Measurements from ENCODE around the gene FBXW4.

DNA sequence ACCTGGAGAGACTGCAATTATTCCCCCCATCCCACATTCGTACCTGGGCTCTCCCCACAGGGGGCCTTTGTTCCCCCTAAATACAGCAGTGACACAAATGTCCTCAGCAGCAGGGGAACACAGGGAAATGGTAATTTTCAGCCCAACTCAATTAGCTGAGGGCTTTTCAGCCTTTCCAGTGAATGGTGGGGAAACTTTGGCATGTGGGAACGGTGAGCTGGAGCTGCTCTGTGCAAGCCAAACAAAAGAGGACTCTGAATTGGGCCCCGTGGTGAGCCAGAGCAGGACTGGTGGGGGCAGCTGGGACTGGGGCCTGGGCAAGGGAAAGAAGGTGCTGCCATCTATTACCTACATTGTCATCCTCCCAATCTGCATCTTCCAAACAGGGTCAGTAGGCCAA is 51.0 kb downstream of the FBXW4 start:
- TF ChIP-seq, protein P1, sequence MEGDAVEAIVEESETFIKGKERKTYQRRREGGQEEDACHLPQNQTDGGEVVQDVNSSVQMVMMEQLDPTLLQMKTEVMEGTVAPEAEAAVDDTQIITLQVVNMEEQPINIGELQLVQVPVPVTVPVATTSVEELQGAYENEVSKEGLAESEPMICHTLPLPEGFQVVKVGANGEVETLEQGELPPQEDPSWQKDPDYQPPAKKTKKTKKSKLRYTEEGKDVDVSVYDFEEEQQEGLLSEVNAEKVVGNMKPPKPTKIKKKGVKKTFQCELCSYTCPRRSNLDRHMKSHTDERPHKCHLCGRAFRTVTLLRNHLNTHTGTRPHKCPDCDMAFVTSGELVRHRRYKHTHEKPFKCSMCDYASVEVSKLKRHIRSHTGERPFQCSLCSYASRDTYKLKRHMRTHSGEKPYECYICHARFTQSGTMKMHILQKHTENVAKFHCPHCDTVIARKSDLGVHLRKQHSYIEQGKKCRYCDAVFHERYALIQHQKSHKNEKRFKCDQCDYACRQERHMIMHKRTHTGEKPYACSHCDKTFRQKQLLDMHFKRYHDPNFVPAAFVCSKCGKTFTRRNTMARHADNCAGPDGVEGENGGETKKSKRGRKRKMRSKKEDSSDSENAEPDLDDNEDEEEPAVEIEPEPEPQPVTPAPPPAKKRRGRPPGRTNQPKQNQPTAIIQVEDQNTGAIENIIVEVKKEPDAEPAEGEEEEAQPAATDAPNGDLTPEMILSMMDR (IDR thresholded peaks at IDR 0.05; ENCODE audit: control extremely low read depth in 1 of 3, insufficient read depth in 1 of 3, low read depth in 1 of 3, low read length in 3 of 3): no peak
- TF ChIP-seq RNF2 (IDR thresholded peaks at IDR 0.05; ENCODE audit: borderline replicate concordance, low read depth, low read length, missing control alignments, poor library complexity, severe bottlenecking) (no peak), TAF7 (optimal IDR thresholded peaks at IDR 0.05; ENCODE audit: borderline replicate concordance, low read depth, low read length) (no peak), ASH2L (IDR thresholded peaks at IDR 0.05; ENCODE audit: low read length) (peak; percentile 23), PHF8 (conservative IDR thresholded peaks at IDR 0.05; ENCODE audit: low read depth, low read length) (no peak), CEBPB (IDR thresholded peaks at IDR 0.05; ENCODE audit: low read depth, low read length) (no peak), JUN (IDR thresholded peaks at IDR 0.05; ENCODE audit: low read depth, low read length) (no peak), RXRA (IDR thresholded peaks at IDR 0.05; ENCODE audit: insufficient read depth, low read depth, low read length) (no peak), JUND (IDR thresholded peaks at IDR 0.05; ENCODE audit: low read length) (no peak), RBBP5 (IDR thresholded peaks at IDR 0.05; ENCODE audit: borderline replicate concordance, low read depth, low read length) (no peak), SP1 (IDR thresholded peaks at IDR 0.05; ENCODE audit: low read depth, low read length) (peak; percentile 57; the same call in 1 of the 2 replicates), MAFK (IDR thresholded peaks at IDR 0.05; ENCODE audit: low read depth, low read length) (no peak)

Measured in H1 (cell line).